Measurements from ENCODE around the gene ARHGAP26. TPM values are rescaled to one million over a fixed set of nuclear protein-coding genes. Genes with fewer than 3 reads are reported as not detected.
A peak's percentile ranks its signal among the peaks of the same experiment; 100 is the strongest.

ARHGAP26 gene
- total RNA-seq, 6 experiments from 2014 or later, result 6.7 to 14.5 (median 8.3) TPM

- DNase-seq, result no peak
These were observed 29.5 kb upstream of the ARHGAP26 start for GRCh38 chr5:142740474-142741242.

GRCh38 chr5:142743592-142744441 lies 26.4 kb upstream of the ARHGAP26 start:
- intact Hi-C loops (cut with DNase I), result no loop called here
- no peak for TF ChIP-seq CTCF (IDR thresholded peaks at IDR 0.05)
- no peaks in the 10 kb centered on the region for H3K9me3 ChIP-seq
- H3K4me3 ChIP-seq, result no peak overlapping the region
- H3K36me3 ChIP-seq, result no peaks in the 10 kb centered on the region
- peak; percentile 41 to 74 (median 62) for ATAC-seq
- 59% methylated on average over 7 of the region's 7 CpGs for WGBS (ENCODE audit: insufficient coverage, low coverage, low lambda C conversion rate, missing lambda C conversion rate)
- H3K4me1 ChIP-seq, result peaks cover 0 to 17% (median 0%) of the 10 kb centered on the region in 4 donors
- DNase-seq, result no peak
- peak overlapping the region in 1 of 3 donors; percentile 45 for H3K27ac ChIP-seq
- no peaks in the 10 kb centered on the region for H3K27me3 ChIP-seq

More at GRCh38 chr5:142740474-142741242, 29.5 kb upstream of the ARHGAP26 start:
- intact Hi-C loops (cut with DNase I), result no loop called here
- Histone ChIP-seq H3K27me3 (no peaks in the 10 kb centered on the region), H3K9me3 (no peaks in the 10 kb centered on the region), H3K27ac (no peak overlapping the region), H3K4me1 (no peaks in the 10 kb centered on the region), H3K4me3 (no peak overlapping the region), H3K36me3 (no peaks in the 10 kb centered on the region)
- WGBS (ENCODE audit: insufficient coverage, low coverage, low lambda C conversion rate, missing lambda C conversion rate), result 83% methylated on average over 6 of the region's 6 CpGs
- peak in 2 of 4 donors; percentile 21 to 73 for ATAC-seq
- TF ChIP-seq POLR2A (IDR thresholded peaks at IDR 0.05) (no peak), CTCF (IDR thresholded peaks at IDR 0.05) (no peak)

DNA sequence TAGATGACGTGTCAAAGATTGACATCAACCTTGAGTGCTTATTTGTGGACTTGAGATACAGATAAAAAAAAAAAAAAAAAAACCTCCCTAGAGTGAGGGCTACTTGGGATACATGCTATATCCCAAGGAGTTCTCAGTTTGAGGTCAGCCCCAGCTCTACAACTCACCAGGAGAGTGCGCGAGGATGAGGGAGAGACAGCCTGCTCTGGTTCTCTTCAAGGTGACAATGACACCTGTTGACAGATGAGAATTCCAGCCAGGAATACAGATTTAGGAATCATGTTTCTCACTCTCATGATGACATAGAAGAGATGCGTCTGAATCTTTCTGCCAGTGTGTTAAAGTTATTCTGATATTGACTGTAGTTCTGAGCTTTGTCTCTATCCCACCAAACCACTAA lies 24.9 kb upstream of the ARHGAP26 start:
- no peaks in the 10 kb centered on the region for H3K9me3 ChIP-seq
- intact Hi-C loops (cut with DNase I), result no loop called here
- no peaks in the 10 kb centered on the region for H3K36me3 ChIP-seq
- TF ChIP-seq CTCF (IDR thresholded peaks at IDR 0.05), result no peak
- TF ChIP-seq POLR2A (IDR thresholded peaks at IDR 0.05), result no peak
- H3K27ac ChIP-seq, result no peak overlapping the region
- WGBS (ENCODE audit: insufficient coverage, low coverage, low lambda C conversion rate, missing lambda C conversion rate), result 94% methylated on average over 4 of the region's 4 CpGs
- DNase-seq (no peak), ATAC-seq (no peak)
- no peaks in the 10 kb centered on the region for H3K27me3 ChIP-seq
- no peak overlapping the region for H3K4me3 ChIP-seq
- peaks cover 0 to 18% (median 0%) of the 10 kb centered on the region in 4 donors for H3K4me1 ChIP-seq

DNA sequence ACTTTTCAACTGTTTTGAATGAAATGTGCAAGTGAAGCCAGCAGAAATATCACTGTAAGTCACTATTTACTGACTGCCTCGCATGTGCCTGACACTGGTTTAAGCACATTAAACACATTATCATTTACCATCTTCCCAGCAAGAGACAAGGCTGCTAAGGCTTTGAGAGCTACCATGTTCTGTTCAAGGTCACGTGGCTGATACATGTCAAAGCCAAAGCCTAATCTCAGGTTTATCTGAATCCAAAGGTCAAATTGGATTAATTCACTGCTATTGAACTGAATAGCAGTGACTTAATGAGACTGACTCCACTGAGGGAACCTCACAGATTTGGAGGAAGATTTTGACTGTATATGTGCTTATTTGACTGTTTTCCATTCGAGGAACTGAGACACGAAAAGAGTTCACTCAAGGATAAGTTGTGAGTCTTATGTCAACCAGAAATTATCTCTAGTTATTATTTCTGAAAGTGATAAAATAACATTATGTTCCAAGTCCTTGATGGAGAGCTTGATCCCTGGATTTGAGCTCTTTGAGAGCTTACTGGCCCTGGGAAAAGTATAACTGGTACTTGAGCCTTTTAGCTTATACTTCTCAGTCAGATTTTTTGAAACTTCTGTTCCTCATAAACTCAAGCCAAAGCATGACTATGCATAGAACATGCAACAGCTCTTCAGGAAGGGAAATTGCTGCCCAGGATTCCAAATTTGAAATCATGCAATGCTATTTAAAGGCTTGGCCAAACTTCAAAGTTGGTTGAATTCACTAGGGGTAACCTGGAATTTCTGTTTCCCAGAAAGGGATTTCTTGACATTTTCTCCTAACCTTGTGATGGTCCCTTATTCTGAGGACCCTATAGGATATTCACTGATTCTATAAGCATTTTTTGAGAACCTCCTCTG lies 23.4 kb upstream of the ARHGAP26 start:
- WGBS (ENCODE audit: insufficient coverage, low coverage, low lambda C conversion rate, missing lambda C conversion rate), result 49% methylated on average over 4 of the region's 4 CpGs
- H3K27me3 ChIP-seq, result no peaks in the 10 kb centered on the region
- H3K9me3 ChIP-seq, result no peaks in the 10 kb centered on the region
- H3K4me3 ChIP-seq, result no peak overlapping the region
- H3K36me3 ChIP-seq, result no peaks in the 10 kb centered on the region
- ATAC-seq (peak; percentile 18 to 62 (median 42)), DNase-seq (no peak)
- no peak overlapping the region for H3K27ac ChIP-seq
- H3K4me1 ChIP-seq, result peaks cover 0 to 18% (median 0%) of the 10 kb centered on the region in 4 donors
- intact Hi-C loops (cut with DNase I), result no loop called here
- TF ChIP-seq CTCF (IDR thresholded peaks at IDR 0.05) (no peak), POLR2A (IDR thresholded peaks at IDR 0.05) (no peak)
